HG03457 (cell line): ENCODE measurements around the gene LYPLAL1.
"Not testable (repeated sequence)": the region's sequence is repeated elsewhere in the genome, so short reads cannot be mapped to it uniquely, and the experiment has no call there.

ENCODE experiments used
- ATAC-seq: cut with Tn5 transposase; IDR thresholded peaks from one replicate; pipeline ENCODE4 v1.9.1; 2021; ENCODE audit warnings: moderate number of reproducible peaks; ENCODE audit not compliant: unreplicated experiment

The LYPLAL1 gene

GRCh38 chr1:219209578-219209977 lies 35.9 kb downstream of the LYPLAL1 start:
- no peak for ATAC-seq

GRCh38 chr1:219210067-219210466 lies 36.4 kb downstream of the LYPLAL1 start:
- no peak for ATAC-seq

GRCh38 chr1:219215477-219215876 lies 41.8 kb downstream of the LYPLAL1 start:
- no peak for ATAC-seq

GRCh38 chr1:219220945-219221344 lies 47.3 kb downstream of the LYPLAL1 start:
- ATAC-seq: peak; percentile 81

- no peak for ATAC-seq
Measured at GRCh38 chr1:219223496-219223895, 49.8 kb downstream of the LYPLAL1 start.

GRCh38 chr1:219226196-219226595 lies 52.5 kb downstream of the LYPLAL1 start:
- no peak for ATAC-seq

- ATAC-seq: no peak
Measured at GRCh38 chr1:219227360-219228057, 53.8 kb downstream of the LYPLAL1 start.

GRCh38 chr1:219228058-219228419 lies 54.4 kb downstream of the LYPLAL1 start:
- ATAC-seq: no peak

- no peak for ATAC-seq
Measured at GRCh38 chr1:219232890-219233289, 59.2 kb downstream of the LYPLAL1 start.

- no peak for ATAC-seq
Measured at GRCh38 chr1:219235903-219236481, 62.3 kb downstream of the LYPLAL1 start.

GRCh38 chr1:219236933-219237610 lies 63.4 kb downstream of the LYPLAL1 start:
- no peak for ATAC-seq

GRCh38 chr1:219239518-219239917 lies 65.8 kb downstream of the LYPLAL1 start:
- no peak for ATAC-seq

- ATAC-seq: no peak
Measured at GRCh38 chr1:219244864-219245263, 71.2 kb downstream of the LYPLAL1 start.

GRCh38 chr1:219247441-219247840 lies 73.8 kb downstream of the LYPLAL1 start:
- ATAC-seq: no peak

- ATAC-seq: not testable (repeated sequence)
Measured at GRCh38 chr1:219250468-219250867, 76.8 kb downstream of the LYPLAL1 start.

GRCh38 chr1:219257751-219258150 lies 84.1 kb downstream of the LYPLAL1 start:
- ATAC-seq: no peak

GRCh38 chr1:219261454-219261853 lies 87.8 kb downstream of the LYPLAL1 start:
- ATAC-seq: no peak
